ENCODE measurements around the gene VMAC. TPM values are rescaled to one million over a fixed set of nuclear protein-coding genes. Genes with fewer than 3 reads are reported as not detected.

Gene VMAC
- total and polyA plus RNA-seq, 9 of the 15 experiments (the other 6 are each of a cell fraction or from before 2014, with no cell fraction given): 0.03 to 3.4 (median 1.1) TPM

DNA sequence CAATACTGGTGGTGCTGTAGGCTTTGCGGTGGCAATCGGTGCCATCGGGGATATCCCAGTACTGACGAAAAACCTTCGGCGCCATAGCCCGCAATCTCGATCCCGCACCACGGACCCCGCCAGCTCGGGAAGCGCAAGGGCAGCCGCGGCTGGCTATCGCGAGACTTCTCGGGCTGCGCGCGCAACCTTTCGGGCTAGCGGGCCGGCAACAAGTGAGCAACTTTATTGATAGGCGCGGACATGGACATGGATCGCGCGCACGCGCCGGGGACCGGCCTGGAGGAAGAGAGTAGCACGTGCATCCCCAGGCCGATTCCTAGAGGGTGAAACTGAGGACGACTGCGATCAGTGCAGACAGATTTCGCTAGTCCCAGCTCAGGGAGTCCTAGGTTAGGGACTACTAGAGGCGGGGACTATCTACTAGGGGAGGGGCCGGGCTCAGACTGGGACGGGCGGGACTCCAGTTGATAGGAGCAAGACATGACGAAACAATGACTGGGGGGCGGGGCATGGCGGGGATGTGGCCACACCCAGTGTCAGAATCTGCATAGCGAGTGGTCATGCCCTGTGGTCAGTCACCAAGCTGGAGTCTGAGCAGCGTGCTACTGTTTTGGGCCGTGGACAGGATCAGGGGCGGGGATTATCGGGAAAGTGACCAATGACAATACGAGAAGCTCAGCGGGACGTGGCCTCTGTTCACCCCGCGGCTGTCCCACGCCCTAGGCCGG lies 884 bp upstream of the VMAC start, which contains the start of gene NDUFA11 (continued):
- TF ChIP-seq WHSC1 (IDR thresholded peaks at IDR 0.05; ENCODE audit: low read length) (no peak), MXI1 (IDR thresholded peaks at IDR 0.05; ENCODE audit: low read depth, low read length) (peak; percentile 55; the same call in 1 of the 2 replicates), PCBP1 (IDR thresholded peaks at IDR 0.05; ENCODE audit: low read depth, low read length, poor library complexity, severe bottlenecking) (peak; percentile 39), SIN3A (IDR thresholded peaks at IDR 0.05; ENCODE audit: borderline replicate concordance in 2 of 2, control insufficient read depth in 1 of 2, low read depth in 2 of 2, low read length in 2 of 2) (peak in 1 of 2 experiments; percentile 14; a peak in 2 of 4 replicates), SMARCB1 (IDR thresholded peaks at IDR 0.05; ENCODE audit: insufficient read length, low read depth) (no peak), JUN (IDR thresholded peaks at IDR 0.05; ENCODE audit: borderline replicate concordance, low read depth, low read length) (peak; percentile 76; the same call in 1 of the 2 replicates), JUN (CRISPR knock-in tag; IDR thresholded peaks at IDR 0.05; ENCODE audit: borderline replicate concordance) (no peak), ZNF436 (CRISPR knock-in tag; IDR thresholded peaks at IDR 0.05) (no peak), PML (IDR thresholded peaks at IDR 0.05; ENCODE audit: low read length) (peak; percentile 56), TAL1 (IDR thresholded peaks at IDR 0.05) (no peak), MAFF (IDR thresholded peaks at IDR 0.05; ENCODE audit: low read length) (peak; percentile 52; the same call in 1 of the 2 replicates), HDAC8 (tag; IDR thresholded peaks at IDR 0.05) (no peak), ZFX (CRISPR knock-in tag; IDR thresholded peaks at IDR 0.05) (peak; percentile 85), PKNOX1 (IDR thresholded peaks at IDR 0.05) (no peak), PTBP1 (IDR thresholded peaks at IDR 0.05; ENCODE audit: low read depth, low read length) (no peak), SP1 (CRISPR knock-in tag; IDR thresholded peaks at IDR 0.05) (peak; percentile 99), SRF (CRISPR knock-in tag; IDR thresholded peaks at IDR 0.05) (no peak)
- TF ChIP-seq, protein P1, sequence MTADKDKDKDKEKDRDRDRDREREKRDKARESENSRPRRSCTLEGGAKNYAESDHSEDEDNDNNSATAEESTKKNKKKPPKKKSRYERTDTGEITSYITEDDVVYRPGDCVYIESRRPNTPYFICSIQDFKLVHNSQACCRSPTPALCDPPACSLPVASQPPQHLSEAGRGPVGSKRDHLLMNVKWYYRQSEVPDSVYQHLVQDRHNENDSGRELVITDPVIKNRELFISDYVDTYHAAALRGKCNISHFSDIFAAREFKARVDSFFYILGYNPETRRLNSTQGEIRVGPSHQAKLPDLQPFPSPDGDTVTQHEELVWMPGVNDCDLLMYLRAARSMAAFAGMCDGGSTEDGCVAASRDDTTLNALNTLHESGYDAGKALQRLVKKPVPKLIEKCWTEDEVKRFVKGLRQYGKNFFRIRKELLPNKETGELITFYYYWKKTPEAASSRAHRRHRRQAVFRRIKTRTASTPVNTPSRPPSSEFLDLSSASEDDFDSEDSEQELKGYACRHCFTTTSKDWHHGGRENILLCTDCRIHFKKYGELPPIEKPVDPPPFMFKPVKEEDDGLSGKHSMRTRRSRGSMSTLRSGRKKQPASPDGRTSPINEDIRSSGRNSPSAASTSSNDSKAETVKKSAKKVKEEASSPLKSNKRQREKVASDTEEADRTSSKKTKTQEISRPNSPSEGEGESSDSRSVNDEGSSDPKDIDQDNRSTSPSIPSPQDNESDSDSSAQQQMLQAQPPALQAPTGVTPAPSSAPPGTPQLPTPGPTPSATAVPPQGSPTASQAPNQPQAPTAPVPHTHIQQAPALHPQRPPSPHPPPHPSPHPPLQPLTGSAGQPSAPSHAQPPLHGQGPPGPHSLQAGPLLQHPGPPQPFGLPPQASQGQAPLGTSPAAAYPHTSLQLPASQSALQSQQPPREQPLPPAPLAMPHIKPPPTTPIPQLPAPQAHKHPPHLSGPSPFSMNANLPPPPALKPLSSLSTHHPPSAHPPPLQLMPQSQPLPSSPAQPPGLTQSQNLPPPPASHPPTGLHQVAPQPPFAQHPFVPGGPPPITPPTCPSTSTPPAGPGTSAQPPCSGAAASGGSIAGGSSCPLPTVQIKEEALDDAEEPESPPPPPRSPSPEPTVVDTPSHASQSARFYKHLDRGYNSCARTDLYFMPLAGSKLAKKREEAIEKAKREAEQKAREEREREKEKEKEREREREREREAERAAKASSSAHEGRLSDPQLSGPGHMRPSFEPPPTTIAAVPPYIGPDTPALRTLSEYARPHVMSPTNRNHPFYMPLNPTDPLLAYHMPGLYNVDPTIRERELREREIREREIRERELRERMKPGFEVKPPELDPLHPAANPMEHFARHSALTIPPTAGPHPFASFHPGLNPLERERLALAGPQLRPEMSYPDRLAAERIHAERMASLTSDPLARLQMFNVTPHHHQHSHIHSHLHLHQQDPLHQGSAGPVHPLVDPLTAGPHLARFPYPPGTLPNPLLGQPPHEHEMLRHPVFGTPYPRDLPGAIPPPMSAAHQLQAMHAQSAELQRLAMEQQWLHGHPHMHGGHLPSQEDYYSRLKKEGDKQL (CRISPR knock-in tag; IDR thresholded peaks at IDR 0.05; ENCODE audit: borderline replicate concordance): no peak
- TF ChIP-seq, protein P2, sequence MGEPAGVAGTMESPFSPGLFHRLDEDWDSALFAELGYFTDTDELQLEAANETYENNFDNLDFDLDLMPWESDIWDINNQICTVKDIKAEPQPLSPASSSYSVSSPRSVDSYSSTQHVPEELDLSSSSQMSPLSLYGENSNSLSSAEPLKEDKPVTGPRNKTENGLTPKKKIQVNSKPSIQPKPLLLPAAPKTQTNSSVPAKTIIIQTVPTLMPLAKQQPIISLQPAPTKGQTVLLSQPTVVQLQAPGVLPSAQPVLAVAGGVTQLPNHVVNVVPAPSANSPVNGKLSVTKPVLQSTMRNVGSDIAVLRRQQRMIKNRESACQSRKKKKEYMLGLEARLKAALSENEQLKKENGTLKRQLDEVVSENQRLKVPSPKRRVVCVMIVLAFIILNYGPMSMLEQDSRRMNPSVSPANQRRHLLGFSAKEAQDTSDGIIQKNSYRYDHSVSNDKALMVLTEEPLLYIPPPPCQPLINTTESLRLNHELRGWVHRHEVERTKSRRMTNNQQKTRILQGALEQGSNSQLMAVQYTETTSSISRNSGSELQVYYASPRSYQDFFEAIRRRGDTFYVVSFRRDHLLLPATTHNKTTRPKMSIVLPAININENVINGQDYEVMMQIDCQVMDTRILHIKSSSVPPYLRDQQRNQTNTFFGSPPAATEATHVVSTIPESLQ (CRISPR knock-in tag; IDR thresholded peaks at IDR 0.05): peak; percentile 86; the same call in 1 of the 2 replicates
